GM12878 (cell line): ENCODE results near the gene NHS.

Source experiments
- CTCF ChIP-seq, 3 experiments: IDR thresholded peaks in 2 of 3; conservative IDR thresholded peaks in 1 of 3; 2 replicates each; pipeline ENCODE4 v1.5.1; 2011; ENCODE audit warnings: low read depth in 3 of 3, low read length in 3 of 3, mild to moderate bottlenecking in 3 of 3, control low read depth in 2 of 3, moderate library complexity in 2 of 3, inconsistent platforms in 1 of 3, mixed read lengths in 1 of 3; ENCODE audit not compliant: control insufficient read depth in 2 of 3, insufficient read depth in 1 of 3; ENCODE audit errors: extremely low read depth in 1 of 3
- EZH2 ChIP-seq: IDR thresholded peaks from 2 replicates; pipeline ENCODE4 v1.6.1; 2012; ENCODE audit warnings: low read depth, mild to moderate bottlenecking, control low read depth, inconsistent platforms, low read length, borderline replicate concordance; ENCODE audit not compliant: control insufficient read depth
- PRDM15 ChIP-seq: fragments of 450-650 bp; formaldehyde crosslinking; IDR thresholded peaks from 2 replicates; pipeline ENCODE4 v1.4.0; 2020; ENCODE audit warnings: mild to moderate bottlenecking, moderate library complexity
- RBBP5 ChIP-seq: fragments of 200-600 bp; sonication (generic); conservative IDR thresholded peaks from 2 replicates; pipeline ENCODE4 v1.6.1; 2016
- SP1 ChIP-seq: IDR thresholded peaks from one replicate; pipeline ENCODE4 v1.6.1; 2011; ENCODE audit warnings: low read depth, low read length
- ZBTB33 ChIP-seq: fragments of 450-650 bp; IDR thresholded peaks from 2 replicates; pipeline ENCODE4 v1.6.1; 2017; ENCODE audit warnings: mild to moderate bottlenecking

GRCh38 chrX:17359500-17359899 lies 15.5 kb upstream of the NHS start:
- no peak for TF ChIP-seq ZBTB33
- TF ChIP-seq CTCF (IDR thresholded peaks at IDR 0.05 in 2 of 3, conservative IDR thresholded peaks at IDR 0.05 in 1 of 3; ENCODE audit: control insufficient read depth in 2 of 3, extremely low read depth in 1 of 3, insufficient read depth in 1 of 3, low read depth in 3 of 3, low read length in 3 of 3), result no peak
- TF ChIP-seq RBBP5, result no peak
- no peak for TF ChIP-seq SP1
- no peak for TF ChIP-seq PRDM15 (CRISPR knock-in tag)
- TF ChIP-seq EZH2, result no peak
